Inflammatory macrophage (primary cell): ENCODE data around the gene KRT13.

Experiments
- DNase-seq, 2 donors: peaks; one replicate each; pipeline ENCODE4 v3.0.0-alpha.2; 2020 to 2022

The KRT13 gene

DNA sequence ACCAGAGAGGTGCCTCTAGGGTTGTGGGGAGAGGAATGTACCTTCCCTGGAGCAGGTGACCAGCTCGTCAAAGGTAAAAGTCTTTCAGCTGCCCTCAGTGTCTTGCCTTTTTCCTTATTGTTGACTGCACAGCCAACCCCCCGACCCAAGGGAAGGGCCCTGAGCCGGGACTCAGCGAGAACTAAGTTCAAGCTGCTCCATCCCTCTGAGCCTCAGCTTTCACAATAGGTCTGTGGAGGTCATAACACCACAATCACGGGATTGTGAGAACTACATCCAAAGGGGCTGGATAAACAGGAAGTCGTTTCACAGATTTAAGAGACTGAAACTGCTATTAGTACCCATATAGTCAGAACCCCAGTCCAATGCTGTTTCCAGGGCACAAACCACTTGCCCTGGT, 13.1 kb downstream of the KRT13 start:
- peak; percentile 85 to 90 for DNase-seq

DNA sequence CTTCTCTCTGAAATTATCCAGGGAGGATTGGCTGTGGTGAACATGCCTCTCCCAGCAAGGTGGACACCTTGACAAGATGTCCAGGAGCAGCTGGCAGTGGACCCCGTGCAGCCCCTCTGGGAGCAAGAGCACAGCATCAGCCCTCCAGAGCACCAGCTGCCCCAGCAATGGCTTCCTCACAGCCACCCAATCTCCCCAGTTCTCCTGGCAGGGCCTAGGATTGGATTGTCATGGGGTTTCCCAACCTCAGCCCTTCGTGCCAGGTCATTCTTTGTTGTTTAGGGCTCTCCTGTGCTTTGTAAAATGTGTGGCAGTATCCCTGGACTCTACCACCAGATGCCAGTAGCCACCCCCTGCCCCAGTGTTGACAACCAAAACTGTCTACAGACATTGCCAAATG, 13.9 kb downstream of the KRT13 start:
- DNase-seq: no peak

DNA sequence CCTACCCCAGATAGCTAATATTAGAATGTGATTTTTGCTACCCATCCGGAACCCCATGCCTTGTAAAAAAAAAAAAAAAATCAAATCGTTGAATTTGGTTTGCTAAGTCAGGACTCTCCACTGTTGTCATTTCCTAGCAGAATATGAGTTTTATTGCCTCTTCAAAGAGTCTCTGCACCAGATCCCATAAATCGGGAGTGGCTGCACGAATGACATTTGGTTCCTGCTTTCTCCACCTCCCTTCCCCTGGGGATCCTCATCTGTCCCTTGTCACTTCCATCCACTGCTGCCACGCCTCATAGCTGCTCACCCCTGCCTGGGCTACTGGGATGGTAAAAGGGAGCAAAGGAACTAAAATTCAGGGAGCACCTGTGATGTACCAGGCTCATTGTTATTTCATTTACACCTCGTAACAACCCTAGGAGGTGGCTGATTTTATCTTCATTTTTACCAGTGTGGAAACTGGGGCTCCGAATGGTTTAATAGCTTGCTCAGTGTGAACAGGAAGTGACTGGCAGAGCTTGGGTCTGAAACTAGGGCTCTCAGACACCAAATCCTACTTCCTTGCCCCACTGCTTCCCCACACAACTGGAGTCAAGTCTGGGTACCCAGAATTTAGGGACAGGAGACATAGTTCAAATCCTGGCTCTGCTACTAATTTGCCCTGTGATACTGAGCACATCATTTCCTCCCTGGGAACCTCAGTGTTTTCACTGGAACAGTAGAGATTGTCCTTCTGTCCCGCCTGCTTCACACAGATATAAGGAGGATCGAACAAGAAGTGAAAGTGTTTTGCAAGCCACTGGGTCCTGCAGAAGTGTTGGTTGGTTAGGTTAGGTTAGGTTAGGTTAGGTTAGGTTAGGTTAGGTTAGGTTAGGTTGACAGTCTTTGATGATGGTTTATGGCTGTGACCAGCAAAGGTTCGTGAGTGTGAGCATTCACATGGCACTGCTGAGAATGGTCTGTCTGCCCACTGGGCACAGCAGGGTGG, 15.1 kb downstream of the KRT13 start:
- peak; percentile 38 to 42 for DNase-seq

DNA sequence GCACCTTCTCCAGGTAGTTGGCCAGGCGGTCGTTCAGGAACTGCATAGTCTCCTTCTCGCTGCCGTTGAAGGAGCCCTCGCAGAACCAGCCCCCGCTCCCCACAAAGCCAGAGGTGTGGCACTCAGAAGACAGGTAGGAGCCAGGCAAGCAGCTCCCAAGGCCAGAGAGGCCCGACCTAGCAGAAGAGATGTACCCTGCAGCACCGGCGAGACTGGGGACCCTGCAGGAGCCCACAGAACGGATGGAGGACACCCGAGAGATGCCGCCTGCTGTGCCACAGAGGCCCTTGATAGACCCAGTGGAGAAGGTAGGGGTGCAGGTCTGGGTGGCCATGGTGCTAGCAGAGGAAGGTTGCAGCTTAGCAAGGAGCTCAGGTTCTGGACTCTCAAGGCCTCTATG, 15.9 kb downstream of the KRT13 start, which contains the start of gene KRT36:
TSS of gene KRT36 (minus strand) at position 380 of the 400 bp plus-strand sequence. CDS start at position 334, 46 bp downstream.
- no peak for DNase-seq

DNA sequence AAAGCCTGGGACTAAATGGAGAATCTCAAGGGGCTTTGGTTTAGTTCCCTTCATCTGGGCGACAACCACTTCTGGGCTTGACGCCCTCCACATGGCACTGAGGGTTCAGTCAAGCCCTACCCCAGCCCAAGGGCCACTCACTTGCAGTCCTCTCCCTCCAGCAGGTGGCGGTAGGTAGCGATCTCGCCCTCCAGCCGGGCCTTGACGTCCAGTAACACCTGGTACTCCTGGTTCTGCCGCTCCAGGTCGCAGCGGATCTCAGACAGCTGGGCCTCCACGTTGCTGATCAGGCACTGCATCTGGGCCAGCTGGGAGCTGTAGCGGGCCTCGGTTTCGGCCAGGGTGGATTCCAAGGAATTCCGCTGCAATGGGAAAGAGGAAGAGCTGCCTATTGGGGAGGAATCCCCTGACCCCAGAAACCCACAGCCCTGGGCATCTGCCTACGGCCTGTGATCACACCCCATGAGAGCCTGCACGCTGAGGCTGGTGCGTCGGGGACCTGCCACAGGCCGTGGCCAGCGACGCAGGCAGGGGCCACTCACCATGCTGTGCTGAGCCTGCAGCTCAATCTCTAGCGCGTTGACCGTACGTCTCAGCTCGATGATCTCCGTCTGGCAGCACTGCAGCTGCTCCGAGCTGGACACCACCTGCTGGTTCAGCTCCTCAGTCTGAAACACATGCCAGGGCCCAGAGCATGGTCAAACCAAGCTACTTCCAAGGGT, 18.4 kb downstream of the KRT13 start:
- peak; percentile 43 to 45 for DNase-seq

DNA sequence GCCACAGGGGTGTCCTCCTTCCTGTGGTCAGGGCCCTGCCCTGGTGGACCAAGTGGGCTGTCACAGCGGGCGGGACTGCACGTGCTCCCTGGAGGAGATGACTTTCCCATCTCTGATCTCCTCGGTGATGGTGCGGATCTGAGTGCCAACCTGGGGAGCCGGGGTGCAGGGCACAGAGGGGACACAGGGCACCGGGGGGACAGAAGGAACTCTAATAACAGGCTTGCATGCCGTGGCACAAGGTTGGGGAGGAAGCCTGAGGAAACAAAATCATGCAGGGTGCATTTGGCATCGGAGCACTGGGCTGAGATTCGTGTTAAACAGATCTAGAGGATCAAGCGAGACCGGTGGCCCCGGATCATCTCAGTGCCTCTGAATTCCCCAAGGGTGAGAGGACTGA, 19.1 kb downstream of the KRT13 start:
- DNase-seq: no peak

DNA sequence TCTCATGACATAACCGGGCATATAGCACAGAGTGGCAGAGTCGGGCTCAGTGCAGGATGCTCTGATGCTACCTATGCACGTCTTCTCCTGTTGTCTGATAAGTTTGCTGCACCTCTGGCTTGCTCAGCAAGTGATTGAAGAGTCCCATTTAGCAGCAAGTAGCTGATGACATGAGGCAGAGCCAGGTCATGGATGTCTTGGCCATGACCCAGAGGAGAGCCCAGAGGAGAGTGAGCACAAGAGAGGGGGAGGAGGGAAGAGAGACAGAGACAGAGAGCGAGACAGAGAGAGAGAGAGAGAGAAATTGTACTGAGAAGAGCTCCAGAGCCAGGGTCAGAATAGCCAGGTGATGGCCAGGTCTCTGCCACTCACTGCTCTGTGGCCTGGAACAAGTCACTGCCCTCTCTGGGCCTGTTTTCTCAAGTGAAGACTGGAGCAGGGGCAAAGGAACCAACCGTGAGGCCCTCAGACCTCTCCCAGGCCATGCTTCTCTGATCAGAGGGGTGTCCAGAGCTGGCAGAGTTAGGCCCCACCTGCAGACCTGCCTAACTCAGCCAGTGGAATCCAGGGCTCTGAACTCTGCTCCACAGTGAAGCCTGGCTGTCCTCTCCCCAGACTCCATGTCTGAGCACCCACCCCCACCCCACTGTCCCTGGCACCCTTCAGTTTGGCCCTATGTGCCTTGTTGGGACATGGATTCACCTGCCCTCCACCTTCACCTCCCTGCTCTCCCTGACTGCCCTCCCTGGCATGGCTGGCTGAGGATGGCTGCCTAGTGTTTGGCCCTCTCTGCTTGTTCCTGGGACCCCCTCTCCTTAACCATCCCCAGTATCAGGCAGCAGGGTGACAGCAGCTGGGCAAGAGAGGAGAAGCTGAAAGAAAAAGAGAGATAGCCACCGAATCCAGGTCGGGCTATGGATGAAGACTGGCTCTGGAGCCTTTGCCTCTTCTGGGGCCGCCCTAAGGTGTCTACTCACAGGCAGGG, 20.2 kb downstream of the KRT13 start:
- no peak for DNase-seq

DNA sequence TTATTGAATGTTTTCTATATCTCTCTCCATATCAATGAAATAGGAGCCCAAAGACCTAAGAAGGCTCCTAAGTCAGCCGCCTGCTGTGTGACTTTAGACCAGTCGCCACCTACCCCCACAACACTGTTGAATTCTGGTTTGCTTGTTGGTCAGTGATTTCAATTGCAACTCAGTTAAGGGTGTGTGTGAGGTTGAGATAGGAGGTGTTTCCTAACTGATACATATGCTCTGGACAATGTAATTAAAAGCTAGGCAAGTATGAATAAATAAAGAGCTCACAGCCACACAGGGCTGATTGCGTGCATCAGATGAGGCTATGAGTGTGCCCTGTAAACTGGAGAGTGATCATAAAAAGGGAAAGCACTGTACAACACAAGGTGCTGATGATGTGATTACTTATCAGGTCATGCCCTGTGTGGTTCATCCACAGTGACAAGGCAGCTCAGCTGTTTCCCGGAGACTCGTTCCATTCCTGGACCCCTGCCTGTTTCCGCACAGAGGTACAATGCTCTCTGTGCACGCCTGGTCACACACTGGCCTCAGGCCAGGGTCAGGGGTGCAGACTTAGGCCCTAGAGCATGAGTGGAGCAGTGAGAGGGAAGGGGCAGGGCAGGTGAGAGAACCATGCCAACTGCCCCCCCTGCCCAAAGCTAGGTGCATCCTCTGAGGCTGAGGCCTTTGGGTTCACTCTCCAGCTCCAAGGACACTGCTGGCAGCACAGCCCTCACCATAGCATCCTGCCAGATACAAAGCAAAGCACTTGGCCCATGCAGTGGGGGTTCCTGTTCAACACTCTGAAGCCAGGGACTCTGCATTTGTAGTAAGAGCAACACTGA, 21.2 kb downstream of the KRT13 start:
- DNase-seq: no peak

DNA sequence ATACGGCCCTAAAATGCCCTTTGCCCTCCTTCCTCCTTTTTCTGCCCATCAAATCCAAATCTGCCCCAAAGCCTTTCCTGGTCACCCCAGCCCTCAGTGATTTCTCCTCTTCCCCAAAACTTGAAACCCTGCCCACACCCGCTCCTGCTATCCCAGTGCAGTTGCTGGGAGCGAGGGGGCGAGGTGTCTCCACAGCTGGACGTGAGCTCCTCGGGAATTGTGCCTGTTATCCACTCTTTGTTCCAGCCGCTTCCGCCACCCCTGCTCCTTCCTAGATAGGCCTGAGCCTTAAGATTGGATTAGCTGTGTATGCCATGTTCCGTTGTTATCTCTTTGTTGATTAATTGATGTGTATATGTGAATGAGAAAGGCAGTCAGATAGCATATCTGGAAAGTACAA, 21.9 kb downstream of the KRT13 start:
- no peak for DNase-seq

DNA sequence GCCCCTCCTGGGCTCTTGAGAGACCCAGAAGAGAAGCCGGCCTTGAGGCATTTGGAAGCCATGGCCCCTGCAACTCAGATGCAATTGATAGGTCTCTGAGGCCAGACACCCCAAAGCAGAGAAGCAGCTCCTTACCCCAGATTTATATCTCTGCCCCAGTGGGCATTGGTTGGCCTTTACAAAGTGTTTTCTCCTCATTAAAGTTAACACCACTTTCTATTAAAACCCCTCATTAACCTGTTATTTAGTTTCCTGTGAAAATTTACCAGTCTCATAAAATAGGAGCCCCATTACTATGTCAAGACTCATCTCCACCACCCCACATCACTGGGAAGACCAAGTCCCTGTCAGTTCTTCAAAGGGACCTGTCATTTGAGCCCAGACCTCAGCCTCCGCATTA, 24.4 kb downstream of the KRT13 start, which contains the start of gene KRT35:
TSS of gene KRT35 (minus strand) at position 116 of the 400 bp plus-strand sequence. CDS start at position 62, 54 bp downstream.
- no peak for DNase-seq

DNA sequence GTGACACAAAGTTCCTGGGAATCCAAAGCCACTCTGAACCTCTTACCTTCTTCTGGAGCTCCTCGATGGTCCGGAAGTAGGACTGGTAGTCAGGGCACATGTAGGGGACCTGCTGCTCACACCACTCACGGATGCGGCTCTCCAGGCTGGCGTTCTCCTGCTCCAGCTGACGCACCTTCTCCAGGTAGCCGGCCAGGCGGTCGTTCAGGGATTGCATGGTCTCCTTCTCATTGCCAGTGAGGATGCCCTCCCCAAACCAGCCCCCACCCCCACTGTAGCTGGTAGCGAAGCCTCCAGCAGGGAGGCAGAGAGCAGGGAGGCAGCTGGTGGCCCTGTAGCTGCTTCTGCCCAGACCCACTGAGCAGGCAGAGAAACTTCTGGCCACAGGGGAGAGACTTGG, 24.8 kb downstream of the KRT13 start:
- no peak for DNase-seq

DNA sequence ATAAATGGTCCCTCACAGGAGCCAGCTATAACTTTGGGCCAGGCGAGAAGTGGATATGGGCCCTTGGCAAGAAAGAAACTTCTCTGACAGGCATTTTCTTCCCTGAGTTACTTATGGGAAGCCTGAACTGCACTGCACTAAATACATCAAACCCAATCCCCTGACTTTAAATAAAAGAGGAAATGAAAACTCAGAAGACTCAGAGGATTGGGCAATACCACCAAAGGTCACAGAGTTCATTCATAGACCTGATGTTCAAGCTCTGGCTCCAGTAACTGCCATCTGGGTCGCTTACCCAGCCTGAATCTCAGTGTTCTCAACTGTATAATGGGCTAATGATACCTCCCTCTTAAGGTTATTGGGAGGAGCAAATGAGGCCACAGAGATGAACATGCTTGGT, 25.3 kb downstream of the KRT13 start:
- DNase-seq: peak in 1 of 2 donors; percentile 21

DNA sequence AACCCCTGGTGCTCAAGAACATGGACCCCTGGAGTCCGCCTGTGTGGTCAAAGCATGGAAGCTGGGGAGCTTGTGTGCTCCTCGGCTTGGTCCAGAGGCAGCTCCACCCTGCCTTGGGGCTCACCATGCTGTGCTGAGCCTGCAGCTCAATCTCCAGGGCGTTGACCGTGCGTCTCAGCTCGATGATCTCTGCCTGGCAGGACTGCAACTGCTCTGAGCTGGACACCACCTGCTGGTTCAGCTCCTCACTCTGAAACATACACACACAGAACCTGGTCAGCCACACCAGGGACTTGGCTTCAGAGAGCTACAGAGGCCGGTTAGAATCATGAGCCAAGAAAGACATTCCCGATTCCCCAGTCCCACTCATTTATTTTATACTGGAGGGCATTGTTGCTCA, 27.2 kb downstream of the KRT13 start:
- no peak for DNase-seq

DNA sequence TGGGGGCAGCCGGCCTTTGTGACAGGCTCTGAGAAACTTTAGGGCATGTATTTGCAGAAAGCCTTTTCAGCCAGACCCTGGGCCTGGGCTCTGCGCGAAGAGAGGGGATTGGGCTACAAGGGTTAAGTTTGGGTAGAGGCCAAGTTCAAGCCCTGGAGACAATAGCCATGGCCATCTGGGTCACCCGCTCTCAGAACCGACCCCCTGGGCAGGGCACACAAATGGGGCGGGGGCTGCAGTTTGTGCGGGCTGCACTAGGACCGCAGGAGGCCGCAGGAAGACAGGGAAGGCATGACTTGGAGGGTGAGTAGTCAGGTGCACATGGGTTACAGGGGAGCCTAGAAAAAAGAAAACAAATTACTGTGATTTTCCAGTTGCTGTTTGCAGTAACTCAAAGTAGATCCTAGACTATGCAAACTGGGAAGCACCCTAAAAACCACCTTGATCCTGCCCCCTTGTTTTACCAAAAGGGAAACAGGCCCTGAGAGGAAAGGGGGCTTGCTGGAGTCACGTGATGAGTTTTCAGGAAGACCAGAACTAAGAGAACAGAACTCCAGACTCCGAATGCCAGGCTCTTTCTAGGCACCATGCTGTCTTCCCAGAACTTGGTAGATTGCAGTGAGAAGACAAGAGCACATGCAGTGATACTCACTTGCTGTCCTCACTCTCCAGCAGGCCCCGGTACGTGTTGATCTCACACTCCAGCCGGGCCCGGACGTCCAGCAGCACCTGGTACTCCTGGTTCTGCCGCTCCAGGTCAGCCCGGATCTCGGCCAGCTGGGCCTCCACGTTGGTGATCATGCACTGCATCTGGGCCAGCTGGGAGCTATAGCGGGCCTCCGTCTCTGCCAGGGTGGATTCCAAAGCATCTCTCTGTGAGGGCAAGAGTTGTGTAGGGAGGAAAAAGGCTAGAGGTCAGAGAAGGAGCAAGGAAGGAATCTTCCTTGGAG, 28.3 kb downstream of the KRT13 start:
- no peak for DNase-seq

DNA sequence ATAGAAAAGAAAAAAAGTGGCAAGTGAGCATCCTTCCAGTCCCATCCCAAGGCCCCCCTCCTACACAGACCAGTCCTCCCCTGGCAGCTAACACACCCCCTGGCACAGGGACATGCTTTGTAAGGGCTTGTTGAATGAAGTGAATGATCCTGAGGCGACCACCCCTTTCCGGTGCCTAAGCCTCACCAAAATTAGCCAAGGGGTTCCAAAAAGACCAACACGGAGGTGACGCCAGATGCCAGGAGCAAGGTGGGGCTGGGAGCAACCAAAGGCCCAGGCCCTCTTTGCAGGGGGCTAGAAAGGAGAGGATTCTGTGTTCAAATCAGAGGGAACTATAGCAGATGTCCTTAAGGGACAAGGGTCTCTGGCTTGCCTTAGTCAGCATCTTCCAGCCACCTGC, 30.0 kb downstream of the KRT13 start:
- DNase-seq: no peak

DNA sequence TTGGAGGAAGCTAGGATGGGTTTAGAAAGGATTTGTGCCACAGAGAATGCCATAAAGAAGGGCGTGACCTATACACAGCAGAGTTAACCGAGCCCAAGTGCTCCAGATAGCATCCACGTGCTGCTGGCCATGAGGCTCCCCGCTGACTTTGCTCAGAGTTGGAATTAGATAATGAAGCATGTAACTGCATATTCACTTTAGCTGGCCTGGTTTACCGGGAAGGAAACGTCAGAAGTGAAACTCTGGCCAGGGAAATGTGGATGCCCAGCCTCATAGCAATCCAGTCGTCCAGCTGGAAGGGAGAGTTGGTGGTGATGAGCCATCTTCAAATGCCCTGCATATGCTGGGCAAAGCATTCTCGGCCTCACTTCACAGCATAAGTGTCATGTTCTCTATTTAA, 30.5 kb downstream of the KRT13 start:
- no peak for DNase-seq

DNA sequence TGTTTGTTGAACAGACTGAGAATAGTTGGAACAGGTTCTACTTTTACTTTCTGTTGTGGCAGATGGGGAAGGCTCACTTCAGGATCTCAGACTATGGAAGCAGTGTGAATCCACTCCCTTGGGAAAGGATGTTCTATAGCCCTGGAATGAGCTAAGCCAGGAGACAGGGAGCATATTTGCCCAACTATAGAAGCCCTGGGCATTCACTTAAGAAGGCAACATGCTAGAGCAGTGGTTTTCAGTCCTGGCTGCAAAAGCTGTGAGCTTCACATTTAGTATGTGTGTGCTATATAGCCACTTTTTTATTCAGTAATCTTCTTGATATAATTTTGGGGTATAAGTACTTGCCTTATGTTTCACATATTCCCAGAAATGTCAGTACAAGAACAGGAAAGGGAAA, 37.1 kb downstream of the KRT13 start:
- no peak for DNase-seq

DNA sequence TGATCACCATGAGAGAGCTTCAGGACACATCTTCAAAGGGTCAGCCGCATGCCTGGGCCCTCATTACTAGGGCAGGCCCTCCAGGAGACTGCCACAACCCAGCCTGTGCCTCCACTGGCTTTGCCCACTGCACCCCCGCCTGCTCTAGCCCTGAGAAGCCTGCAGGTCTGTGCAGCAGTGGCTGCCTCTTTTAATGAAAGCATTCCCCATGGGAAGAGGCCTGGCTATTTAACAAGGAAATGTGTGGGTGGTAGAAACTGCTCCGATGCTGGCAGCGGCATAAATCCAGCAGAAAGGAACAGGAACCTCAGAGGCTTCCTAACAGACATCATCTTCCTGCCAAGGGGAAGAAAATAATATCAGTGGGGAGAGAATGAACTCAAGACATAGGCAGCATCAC, 37.9 kb downstream of the KRT13 start:
- DNase-seq: no peak

DNA sequence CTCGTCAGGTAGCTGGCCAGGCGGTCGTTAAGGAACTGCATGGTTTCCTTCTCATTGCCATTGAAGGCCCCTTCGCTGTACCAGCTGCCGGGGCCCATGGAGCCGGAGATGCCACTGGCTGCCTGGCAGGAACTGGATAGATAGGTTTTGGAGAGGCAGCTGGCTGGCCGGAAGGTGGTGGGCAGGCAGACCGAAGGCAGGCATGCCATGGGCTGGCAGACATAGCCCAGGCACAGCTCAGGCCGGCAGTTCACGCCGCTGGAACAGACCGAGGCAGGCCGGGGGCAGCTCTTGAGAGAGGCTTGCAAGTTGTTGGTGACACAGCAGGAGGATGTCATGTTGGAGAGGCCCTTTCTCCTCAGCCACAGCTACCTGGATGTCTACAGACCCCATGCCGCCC, 38.4 kb downstream of the KRT13 start, which contains the start of gene KRT32:
TSS of gene KRT32 (minus strand) at position 399 of the 400 bp plus-strand sequence. CDS start at position 338, 61 bp downstream.
- no peak for DNase-seq

DNA sequence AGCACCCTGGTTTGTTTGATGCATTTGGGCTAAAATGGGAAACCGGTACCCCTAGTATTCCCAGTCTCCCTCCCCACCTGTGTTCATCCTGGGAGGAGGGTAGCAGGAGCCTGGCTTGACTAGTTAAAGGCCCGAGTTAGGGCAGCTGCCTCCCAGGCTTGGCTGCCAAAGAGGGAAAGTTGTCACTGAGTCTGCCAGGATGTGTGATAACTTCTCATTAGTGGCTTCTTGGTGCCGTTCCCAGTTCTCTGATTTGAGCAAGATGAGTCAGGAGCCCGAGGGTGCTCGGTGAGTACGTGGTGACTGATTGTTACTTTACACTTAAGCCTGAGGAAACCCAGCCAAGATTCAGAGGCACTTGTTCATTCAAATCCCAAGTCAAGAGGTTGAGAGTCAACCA, 40.7 kb downstream of the KRT13 start:
- DNase-seq: peak in 1 of 2 donors; percentile 22
